ENCODE measurements around the gene VWF.

Gene VWF

GRCh38 chr12:5964913-5965900, 159.3 kb downstream of the VWF start:
- TF ChIP-seq CTCF (conservative IDR thresholded peaks at IDR 0.05; ENCODE audit: low read depth, low read length): no peak
- no peak overlapping the region for H3K4me3 ChIP-seq (ENCODE audit: low read depth, low read length)
- DNase-seq (ENCODE audit: low read depth): peak; percentile 42

GRCh38 chr12:5963515-5963914, 161.0 kb downstream of the VWF start:
- no peak for DNase-seq (ENCODE audit: low read depth)
- no peak for TF ChIP-seq CTCF (conservative IDR thresholded peaks at IDR 0.05; ENCODE audit: low read depth, low read length)
- H3K4me3 ChIP-seq (ENCODE audit: low read depth, low read length): no peak overlapping the region

GRCh38 chr12:5960783-5961182, 163.7 kb downstream of the VWF start:
- no peak for TF ChIP-seq CTCF (conservative IDR thresholded peaks at IDR 0.05; ENCODE audit: low read depth, low read length)
- DNase-seq (ENCODE audit: low read depth): no peak
- H3K4me3 ChIP-seq (ENCODE audit: low read depth, low read length): no peak overlapping the region

- no peak overlapping the region for H3K4me3 ChIP-seq (ENCODE audit: low read depth, low read length)
- no peak for DNase-seq (ENCODE audit: low read depth)
- no peak for TF ChIP-seq CTCF (conservative IDR thresholded peaks at IDR 0.05; ENCODE audit: low read depth, low read length)
These were observed 167.5 kb downstream of the VWF start for GRCh38 chr12:5956987-5957386.

GRCh38 chr12:5954661-5955060, 169.8 kb downstream of the VWF start:
- DNase-seq (ENCODE audit: low read depth): no peak
- no peak overlapping the region for H3K4me3 ChIP-seq (ENCODE audit: low read depth, low read length)
- TF ChIP-seq CTCF (conservative IDR thresholded peaks at IDR 0.05; ENCODE audit: low read depth, low read length): no peak

GRCh38 chr12:5953835-5954586, 170.5 kb downstream of the VWF start:
- no peak for DNase-seq (ENCODE audit: low read depth)
- H3K4me3 ChIP-seq (ENCODE audit: low read depth, low read length): no peak overlapping the region
- TF ChIP-seq CTCF (conservative IDR thresholded peaks at IDR 0.05; ENCODE audit: low read depth, low read length): no peak

Measured in choroid plexus epithelial cell (primary cell).